Stimulated activated naive CD8-positive, alpha-beta T cell treated with anti-CD3 and anti-CD28 coated beads, Interleukin-15, Interleukin-2, amounts not matched to agents 100 ng/mL and 50 ng/mL, for 24 hours (primary cell): ENCODE measurements around the gene SPINK2.

Experiments
- H3K27ac Mint-ChIP-seq: one replicate; pipeline ENCODE4 v1.8.0; 2021; ENCODE audit warnings: mild to moderate bottlenecking, mixed read lengths
- H3K27me3 Mint-ChIP-seq: one replicate; pipeline ENCODE4 v1.8.0; 2021; ENCODE audit warnings: mixed read lengths
- H3K36me3 Mint-ChIP-seq: one replicate; pipeline ENCODE4 v1.8.0; 2021; ENCODE audit warnings: low read depth, mixed read lengths
- H3K4me1 Mint-ChIP-seq: one replicate; pipeline ENCODE4 v1.8.0; 2021; ENCODE audit warnings: low read depth, mixed read lengths
- H3K4me3 Mint-ChIP-seq: one replicate; pipeline ENCODE4 v1.8.0; 2021; ENCODE audit warnings: mild to moderate bottlenecking, mixed read lengths
- H3K9me3 Mint-ChIP-seq: one replicate; pipeline ENCODE4 v1.8.0; 2021; ENCODE audit warnings: mixed read lengths

SPINK2 gene, protein sequence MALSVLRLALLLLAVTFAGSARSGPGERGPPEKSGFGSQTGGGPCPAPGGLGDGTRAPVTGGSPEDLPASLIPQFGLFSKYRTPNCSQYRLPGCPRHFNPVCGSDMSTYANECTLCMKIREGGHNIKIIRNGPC

DNA sequence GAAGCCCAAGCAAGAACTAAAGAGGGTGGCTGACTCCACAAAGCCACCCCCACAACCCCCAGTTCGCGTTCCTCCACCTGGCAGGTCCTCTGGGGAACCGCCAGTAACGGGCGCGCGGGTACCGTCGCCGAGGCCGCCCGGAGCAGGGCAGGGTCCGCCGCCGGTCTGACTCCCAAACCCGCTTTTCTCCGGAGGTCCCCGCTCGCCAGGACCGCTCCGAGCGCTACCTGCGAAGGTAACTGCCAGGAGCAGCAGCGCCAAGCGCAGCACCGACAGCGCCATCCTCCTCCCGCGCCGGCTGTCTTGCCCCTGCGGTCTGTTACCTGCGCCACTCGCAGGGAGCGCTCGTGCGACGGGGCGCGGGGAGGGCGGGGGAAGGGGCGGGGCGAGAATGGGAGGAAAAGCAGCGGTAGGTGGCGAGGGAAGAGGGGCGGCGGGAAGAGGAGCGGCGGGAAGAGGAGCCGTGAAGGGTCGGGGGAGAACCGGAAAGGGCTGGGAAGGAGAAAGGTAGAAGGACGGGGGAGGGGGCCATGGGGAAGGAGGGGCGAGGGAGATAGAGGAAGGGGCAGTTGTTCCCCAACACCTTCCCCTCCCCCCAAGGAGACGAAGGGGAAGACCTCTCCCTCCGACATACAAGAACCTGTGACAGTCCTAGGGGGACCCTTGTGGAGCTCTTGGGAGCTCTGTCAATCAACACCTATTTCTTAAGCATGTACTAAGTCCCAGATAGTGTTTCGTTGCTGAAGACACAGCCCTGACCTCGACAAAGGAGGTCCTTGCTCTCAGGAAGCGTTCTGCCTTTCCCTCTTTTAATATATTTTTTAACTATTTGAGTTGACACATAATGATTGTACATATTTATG lies at the start of gene SPINK2:
Gene SPINK2, minus strand, starts transcription at position 321 of the 863 bp plus-strand sequence. Its CDS starts 39 bp downstream, at position 282.
- Mint-ChIP-seq H3K36me3 (no peaks in the 10 kb centered on the region), H3K27ac (no peak within 1 kb of the TSS), H3K4me3 (peak within 1 kb of the TSS; percentile 75), H3K4me1 (peaks cover 40% of the 10 kb centered on the region), H3K27me3 (peaks cover 16% of the 10 kb centered on the region), H3K9me3 (no peaks in the 10 kb centered on the region)

DNA sequence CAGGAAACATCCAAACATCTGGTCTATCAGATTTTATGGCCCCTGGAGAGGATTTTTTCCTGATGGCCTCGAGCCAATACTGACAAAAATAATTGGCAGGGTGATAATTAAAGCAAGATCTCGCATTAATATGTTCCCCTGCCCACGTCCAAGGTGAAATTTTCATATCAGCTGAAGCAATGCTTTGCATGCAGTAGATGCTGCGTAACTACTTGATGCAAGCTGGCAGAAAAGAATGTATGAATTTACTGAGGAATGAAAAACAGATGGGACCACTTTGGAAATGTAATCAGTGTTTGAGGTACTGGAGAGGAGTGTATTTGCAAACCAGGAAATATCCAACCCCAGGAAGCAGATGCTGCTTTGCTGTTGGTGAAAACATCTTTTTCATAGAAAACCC lies 49.4 kb upstream of the SPINK2 start:
- H3K27ac Mint-ChIP-seq, result no peak overlapping the region
- no peak overlapping the region for H3K4me3 Mint-ChIP-seq
- no peaks in the 10 kb centered on the region for H3K9me3 Mint-ChIP-seq
- H3K36me3 Mint-ChIP-seq, result no peaks in the 10 kb centered on the region
- no peaks in the 10 kb centered on the region for H3K27me3 Mint-ChIP-seq
- peaks cover 9% of the 10 kb centered on the region for H3K4me1 Mint-ChIP-seq

DNA sequence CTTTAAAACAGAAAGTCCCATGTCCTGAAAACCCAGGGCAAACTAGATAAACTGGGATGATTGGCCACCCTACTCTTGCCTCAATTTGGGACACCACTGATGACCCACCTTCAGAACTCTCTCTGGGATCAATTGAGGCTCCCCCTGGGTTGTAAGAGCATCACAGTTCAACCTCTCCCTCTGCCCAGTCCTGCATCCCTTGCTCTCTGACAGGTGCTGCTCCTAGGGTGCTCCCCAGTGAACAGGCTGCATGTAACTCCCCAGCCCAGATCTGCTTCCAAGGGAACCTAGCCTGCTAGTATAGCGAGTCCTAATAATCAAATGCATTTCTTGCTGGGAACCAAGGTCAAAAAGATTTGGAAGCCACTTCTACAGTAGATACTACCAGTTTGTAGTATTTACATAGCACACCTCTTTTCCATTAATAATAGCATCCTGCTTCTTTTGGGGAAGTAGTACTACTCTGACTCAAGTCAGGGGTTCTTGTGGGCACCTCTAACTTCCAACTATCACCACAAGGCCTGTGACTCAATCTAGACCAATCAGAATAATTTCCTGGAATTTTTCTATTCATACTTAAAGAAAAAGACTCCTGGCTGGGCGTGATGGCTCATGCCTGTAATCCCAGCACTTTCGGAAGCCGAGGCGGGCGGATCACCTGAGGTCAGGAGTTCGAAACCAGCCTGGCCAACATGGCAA lies 42.1 kb upstream of the SPINK2 start:
- H3K4me1 Mint-ChIP-seq, result peaks cover 14% of the 10 kb centered on the region
- no peak overlapping the region for H3K27ac Mint-ChIP-seq
- H3K36me3 Mint-ChIP-seq, result no peaks in the 10 kb centered on the region
- peaks cover 5% of the 10 kb centered on the region for H3K27me3 Mint-ChIP-seq
- no peak overlapping the region for H3K4me3 Mint-ChIP-seq
- H3K9me3 Mint-ChIP-seq, result no peaks in the 10 kb centered on the region

DNA sequence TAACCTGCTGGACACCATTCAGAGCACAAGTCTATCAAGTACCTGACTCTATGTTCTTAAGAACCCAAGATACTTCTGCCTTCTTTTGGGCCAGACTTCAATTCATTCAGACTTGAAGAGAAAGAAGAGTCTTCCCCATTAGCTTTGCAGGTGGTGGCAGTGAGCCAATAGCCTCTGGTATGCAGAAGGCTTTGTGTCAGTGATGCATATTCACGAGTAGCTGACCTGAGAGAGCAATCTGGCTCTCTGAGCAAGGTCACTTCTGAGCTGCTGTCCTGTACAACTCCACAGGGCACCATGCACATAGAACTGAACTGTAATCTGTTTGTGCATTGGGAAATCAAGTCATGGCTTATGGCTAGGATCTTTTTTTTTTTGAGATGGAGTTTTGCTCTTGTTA lies 39.9 kb upstream of the SPINK2 start:
- Mint-ChIP-seq H3K4me1 (peaks cover 14% of the 10 kb centered on the region), H3K4me3 (no peak overlapping the region), H3K27ac (no peak overlapping the region), H3K36me3 (no peaks in the 10 kb centered on the region), H3K27me3 (peaks cover 5% of the 10 kb centered on the region), H3K9me3 (no peaks in the 10 kb centered on the region)

DNA sequence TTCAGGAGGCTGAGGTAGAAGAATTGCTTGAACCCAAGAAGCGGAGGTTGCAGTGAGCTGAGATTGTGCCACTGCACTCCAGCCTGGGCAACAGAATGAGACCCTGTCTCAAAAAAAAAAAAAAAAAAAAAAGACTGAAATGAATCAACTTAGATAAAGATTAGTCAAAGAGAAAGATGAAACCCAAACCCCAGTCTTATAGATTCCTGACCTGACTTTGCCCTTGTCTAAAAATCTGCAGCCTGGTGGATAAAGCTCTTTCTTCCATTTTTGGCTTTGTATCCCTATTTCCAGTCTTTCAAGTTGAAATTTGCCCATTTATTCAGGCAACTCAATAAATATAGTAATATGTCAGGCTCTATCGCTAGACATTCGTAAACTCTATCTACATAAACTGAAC lies 39.3 kb upstream of the SPINK2 start:
- H3K4me3 Mint-ChIP-seq, result no peak overlapping the region
- H3K27ac Mint-ChIP-seq, result no peak overlapping the region
- H3K36me3 Mint-ChIP-seq, result no peaks in the 10 kb centered on the region
- no peaks in the 10 kb centered on the region for H3K9me3 Mint-ChIP-seq
- H3K4me1 Mint-ChIP-seq, result peaks cover 14% of the 10 kb centered on the region
- H3K27me3 Mint-ChIP-seq, result peaks cover 5% of the 10 kb centered on the region

DNA sequence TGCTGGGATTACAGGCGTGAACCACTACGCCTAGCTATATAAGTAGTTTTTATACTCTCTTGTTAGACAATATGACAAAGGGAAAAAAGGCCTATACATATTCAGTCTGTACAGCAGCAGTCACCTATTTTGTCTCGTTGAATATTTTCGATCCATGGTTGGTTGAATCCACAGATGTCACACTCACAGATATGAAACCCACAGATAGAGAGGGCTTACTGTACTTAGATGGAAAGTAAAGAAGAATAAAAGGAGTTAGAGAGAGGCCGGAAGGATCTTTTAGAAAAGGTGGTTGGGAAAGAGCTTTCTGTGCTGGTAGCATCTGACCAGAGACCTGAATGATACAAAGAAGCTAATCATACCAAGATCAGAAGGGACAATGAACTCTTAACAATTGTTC lies 38.3 kb upstream of the SPINK2 start:
- no peaks in the 10 kb centered on the region for H3K9me3 Mint-ChIP-seq
- no peaks in the 10 kb centered on the region for H3K36me3 Mint-ChIP-seq
- peaks cover 5% of the 10 kb centered on the region for H3K27me3 Mint-ChIP-seq
- H3K4me1 Mint-ChIP-seq, result peaks cover 14% of the 10 kb centered on the region
- no peak overlapping the region for H3K27ac Mint-ChIP-seq
- no peak overlapping the region for H3K4me3 Mint-ChIP-seq

DNA sequence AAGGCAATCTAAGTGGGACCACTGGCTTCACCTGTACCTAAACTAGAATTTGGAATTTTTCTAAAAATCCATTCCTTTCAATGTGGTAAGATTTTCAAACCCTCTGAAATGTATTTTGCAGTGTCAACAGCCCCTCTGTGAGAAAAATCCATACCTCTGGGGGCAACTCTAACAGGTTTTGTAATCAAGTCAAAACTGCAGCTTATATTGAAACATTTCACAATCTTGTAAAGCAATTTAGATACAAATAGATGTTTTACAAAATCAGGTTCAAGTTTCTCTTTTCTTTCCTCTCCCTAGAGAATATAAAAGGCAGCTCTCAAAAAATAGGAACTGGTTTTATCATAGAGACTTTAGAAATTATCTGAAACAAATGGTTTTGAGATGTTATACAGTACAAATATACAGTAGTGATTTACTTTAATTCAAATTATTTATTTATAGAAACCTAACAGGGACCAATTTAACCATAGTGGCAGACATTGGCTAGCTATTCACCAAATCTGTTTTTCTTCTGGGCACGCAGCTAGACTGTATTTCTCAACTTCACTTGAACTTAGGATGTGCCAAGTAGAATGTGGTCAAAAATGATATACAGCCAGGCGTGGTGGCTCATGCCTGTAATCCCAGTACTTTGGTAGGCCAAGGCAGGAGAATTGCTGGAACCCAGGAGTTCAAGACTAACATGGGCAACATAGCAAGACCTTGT lies 36.3 kb upstream of the SPINK2 start:
- peaks cover 5% of the 10 kb centered on the region for H3K27me3 Mint-ChIP-seq

DNA sequence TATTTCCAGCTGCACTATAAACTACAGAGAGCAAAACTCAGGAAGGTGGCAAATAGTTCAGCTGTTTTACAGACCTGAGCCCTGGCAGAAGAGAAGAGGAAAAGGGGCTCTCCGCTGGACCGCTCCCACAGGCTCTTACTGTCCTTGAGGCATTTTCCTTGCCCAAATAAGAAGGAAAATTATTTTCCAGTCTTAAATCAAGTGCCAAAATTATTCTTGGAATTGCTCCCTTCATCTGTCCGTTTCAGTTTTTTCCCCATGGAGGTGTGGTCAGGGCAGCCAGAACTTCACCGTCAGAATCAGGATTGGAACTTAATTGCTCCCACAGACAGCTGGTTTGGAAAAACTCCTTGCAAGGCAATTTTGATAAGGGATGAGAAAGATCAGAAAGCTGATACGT lies 35.2 kb upstream of the SPINK2 start:
- Mint-ChIP-seq H3K4me3 (no peak overlapping the region), H3K4me1 (peaks cover 8% of the 10 kb centered on the region), H3K27me3 (peaks cover 5% of the 10 kb centered on the region), H3K27ac (no peak overlapping the region), H3K36me3 (no peaks in the 10 kb centered on the region), H3K9me3 (no peaks in the 10 kb centered on the region)

More for the DNA sequence above, 36.3 kb upstream of the SPINK2 start:
- Mint-ChIP-seq H3K4me1 (peaks cover 8% of the 10 kb centered on the region), H3K36me3 (no peaks in the 10 kb centered on the region), H3K9me3 (no peaks in the 10 kb centered on the region), H3K27ac (no peak overlapping the region), H3K4me3 (no peak overlapping the region)

DNA sequence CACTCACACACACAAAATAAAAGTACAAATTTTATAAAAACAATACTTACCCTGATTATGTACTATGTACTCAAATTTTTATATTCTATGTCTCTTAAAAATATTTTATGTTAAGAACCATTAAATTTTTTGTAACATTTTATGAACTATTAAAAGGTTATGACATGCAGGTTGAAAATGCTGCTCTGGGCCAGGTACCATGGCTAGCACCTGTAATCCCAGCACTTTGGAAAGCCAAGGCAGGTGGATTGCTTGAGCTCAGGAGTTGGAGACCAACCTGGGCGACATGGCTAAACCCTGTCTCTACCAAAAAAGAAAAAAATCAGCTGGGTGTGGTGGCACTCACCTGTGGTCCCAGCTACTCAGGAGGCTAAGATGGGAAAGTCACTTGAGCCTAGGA lies 29.4 kb upstream of the SPINK2 start:
- Mint-ChIP-seq H3K4me3 (no peak overlapping the region), H3K27ac (no peak overlapping the region), H3K9me3 (no peaks in the 10 kb centered on the region), H3K36me3 (no peaks in the 10 kb centered on the region), H3K27me3 (no peaks in the 10 kb centered on the region), H3K4me1 (no peaks in the 10 kb centered on the region)

DNA sequence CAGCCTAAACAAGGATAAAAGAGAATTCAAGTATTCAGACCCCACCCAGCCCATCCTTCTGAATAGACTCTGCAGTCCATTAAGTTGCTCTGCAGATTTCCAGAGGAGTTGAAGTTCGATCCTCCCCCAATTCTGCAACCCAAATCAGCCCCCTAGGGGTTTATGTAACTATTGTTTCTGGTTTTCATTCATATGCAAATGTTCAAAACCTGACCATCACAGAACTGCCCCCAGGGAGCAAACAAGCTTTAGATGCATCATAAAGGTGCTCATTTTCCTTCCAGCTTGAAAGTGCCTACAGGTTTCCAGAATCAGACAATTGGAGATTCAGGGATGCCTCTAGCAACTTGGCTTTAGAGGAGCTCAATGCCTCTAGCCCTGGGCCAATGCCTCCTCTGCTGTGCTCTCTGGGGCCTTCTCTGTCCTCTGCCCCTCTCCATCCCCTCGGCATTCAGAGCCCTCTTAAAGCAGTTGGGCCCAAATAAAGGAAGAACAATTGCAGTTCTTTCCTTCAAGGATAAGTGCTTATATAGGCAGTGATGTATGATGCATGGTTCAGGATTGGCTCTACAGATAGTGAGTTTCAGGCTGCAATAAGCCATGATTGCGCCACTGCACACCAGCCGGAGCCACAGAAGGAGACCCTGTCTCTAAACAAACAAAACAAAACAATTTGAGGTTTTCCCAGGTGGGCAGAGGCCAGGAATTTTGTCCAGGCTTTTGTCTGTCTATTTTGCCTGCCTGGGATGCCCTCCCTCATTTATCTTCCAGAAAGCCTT lies 23.5 kb upstream of the SPINK2 start:
- no peak overlapping the region for H3K27ac Mint-ChIP-seq
- no peaks in the 10 kb centered on the region for H3K4me1 Mint-ChIP-seq
- no peak overlapping the region for H3K4me3 Mint-ChIP-seq
- no peaks in the 10 kb centered on the region for H3K36me3 Mint-ChIP-seq
- no peaks in the 10 kb centered on the region for H3K9me3 Mint-ChIP-seq
- no peaks in the 10 kb centered on the region for H3K27me3 Mint-ChIP-seq

DNA sequence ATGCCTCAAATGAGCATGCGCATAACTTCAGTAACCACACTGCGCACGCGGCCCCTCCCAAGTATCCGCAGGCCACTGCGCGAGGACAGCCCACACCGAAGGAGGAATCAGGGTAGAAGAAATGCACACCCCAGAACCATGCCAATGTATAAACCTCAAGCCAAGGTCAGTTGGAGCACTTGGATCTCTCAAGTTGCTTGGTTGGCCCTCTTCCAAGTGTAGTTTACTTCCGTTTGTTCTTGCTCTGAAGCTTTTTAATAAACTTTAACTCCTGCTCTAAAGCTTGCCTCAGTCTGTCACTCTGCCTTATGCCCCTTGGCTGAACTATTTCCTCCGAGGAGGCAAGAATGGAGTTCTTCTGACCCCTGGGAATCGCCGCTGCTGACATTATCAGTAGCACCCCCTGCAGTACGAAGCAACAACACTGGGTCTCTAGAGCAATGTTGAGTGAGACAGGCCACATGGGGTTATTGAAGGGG lies 22.0 kb upstream of the SPINK2 start:
- Mint-ChIP-seq H3K4me3 (no peak overlapping the region), H3K9me3 (no peaks in the 10 kb centered on the region), H3K27ac (no peak overlapping the region), H3K36me3 (no peaks in the 10 kb centered on the region), H3K27me3 (no peaks in the 10 kb centered on the region), H3K4me1 (no peaks in the 10 kb centered on the region)

DNA sequence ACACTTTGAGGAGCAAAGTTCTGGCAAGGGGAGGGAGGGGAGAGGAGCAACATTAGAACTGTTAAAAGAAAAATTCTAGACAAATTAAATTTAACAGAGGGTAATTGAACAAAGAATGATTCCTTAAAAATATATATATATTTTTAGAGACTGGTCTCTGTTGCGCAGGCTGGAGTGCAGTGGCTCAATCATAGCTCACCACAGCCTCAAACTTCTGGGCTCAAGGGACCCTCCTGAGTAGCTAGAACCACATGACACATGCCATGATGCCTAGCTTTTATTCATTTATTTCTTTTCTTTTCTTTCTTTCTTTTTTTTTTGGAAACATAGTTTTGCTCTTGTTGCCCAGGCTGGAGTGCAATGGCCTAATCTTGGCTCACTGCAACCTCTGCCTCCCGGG lies 19.1 kb upstream of the SPINK2 start:
- Mint-ChIP-seq H3K4me1 (peaks cover 7% of the 10 kb centered on the region), H3K4me3 (no peak overlapping the region), H3K27ac (no peak overlapping the region), H3K27me3 (no peaks in the 10 kb centered on the region), H3K36me3 (no peaks in the 10 kb centered on the region), H3K9me3 (no peaks in the 10 kb centered on the region)

DNA sequence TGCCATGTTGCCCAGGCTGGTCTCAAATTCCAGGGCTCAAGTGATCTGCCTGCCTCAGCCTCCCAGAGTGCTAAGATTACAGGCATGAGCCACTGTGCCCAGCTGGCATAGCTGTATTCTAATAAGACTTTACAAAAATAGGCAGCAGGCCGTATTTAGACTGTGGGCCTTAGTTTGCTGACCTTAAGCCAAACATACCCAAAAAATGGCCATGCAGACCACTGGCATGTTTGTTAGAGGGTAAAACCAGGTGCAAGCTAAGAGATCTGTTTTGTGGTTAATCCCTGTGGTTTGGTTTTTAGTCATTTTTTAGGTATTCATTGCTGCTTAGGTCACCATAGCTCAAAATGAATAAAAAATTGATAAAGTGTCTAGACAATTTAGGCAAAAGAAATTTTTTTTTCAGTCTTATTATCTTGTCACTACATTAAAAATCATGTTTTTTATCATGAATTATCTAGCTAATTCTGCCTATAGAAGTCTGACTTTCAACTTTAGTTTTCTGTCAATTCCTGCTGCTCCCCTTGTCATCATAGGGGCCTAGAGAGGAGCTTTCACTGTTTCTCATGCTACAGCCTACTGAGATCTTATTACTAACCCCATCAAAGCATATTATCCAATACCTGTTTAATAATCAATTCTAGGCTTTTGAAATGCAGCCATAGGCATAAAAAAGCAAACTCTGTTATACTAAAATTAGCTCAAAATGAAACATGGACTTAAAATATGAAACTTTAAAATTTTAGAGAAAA lies 7.5 kb upstream of the SPINK2 start:
- no peaks in the 10 kb centered on the region for H3K36me3 Mint-ChIP-seq
- H3K4me1 Mint-ChIP-seq, result peaks cover 30% of the 10 kb centered on the region
- no peaks in the 10 kb centered on the region for H3K27me3 Mint-ChIP-seq
- H3K9me3 Mint-ChIP-seq, result no peaks in the 10 kb centered on the region
- no peak overlapping the region for H3K27ac Mint-ChIP-seq
- no peak overlapping the region for H3K4me3 Mint-ChIP-seq
